ENCODE measurements around the gene PLCXD3. TPM values are rescaled to one million over a fixed set of nuclear protein-coding genes. Genes with fewer than 3 reads are reported as not detected.

Gene PLCXD3
- total and polyA plus RNA-seq, 9 of the 15 experiments (the other 6 are each of a cell fraction or from before 2014, with no cell fraction given), result not detected

GRCh38 chr5:41418220-41419031, 92.0 kb downstream of the PLCXD3 start (continued):
- TF ChIP-seq CBX8 (IDR thresholded peaks at IDR 0.05; ENCODE audit: borderline replicate concordance, extremely low read depth, low read depth, low read length, poor library complexity, severe bottlenecking), result no peak
- no peak for TF ChIP-seq HINFP (tag; conservative IDR thresholded peaks at IDR 0.05; ENCODE audit: low read depth)

DNA sequence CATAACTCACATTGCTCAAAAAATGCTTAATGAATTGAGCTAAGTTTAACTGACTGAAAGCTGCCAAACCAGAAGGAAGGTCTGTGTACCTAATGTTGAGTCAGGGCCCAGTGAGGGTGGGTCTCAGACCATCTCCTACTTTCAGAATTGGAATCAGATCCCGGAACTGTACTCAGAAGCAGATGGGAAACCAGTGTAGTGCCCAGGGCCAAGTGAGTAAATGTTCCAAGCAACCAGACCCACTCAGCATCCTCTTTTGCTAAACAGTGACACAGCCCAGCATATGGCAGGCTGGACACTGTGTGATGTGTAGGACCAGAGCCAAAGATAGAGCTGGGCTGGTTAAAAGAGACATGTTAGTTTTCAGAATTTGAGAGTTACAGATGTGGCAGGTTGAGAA, 94.1 kb downstream of the PLCXD3 start:
- H3K4me3 ChIP-seq, result no peak overlapping the region
- H3K4me1 ChIP-seq (replicated peaks in 1 of 2; ENCODE audit: control insufficient read depth in 2 of 2, insufficient read depth in 2 of 2, low read length in 2 of 2), result no peaks in the 10 kb centered on the region
- ATAC-seq (no peak), FAIRE-seq (no peak), DNase-seq (ENCODE audit: extremely low read depth in 1 of 4, low spot score in 3 of 4) (no peak)
- ChIA-PET CTCF (ENCODE audit: low intra/inter-chr PET ratio) (no interaction called here), POLR2A (no interaction called here)
- BruUV-seq (replicated peaks), result no TSS peak
- H3K9me3 ChIP-seq (replicated peaks; ENCODE audit: control insufficient read depth, insufficient read depth, low read depth, low read length), result no peaks in the 10 kb centered on the region; the same call in 1 of the 2 replicates
- H3K27ac ChIP-seq (ENCODE audit: extremely low read depth, low read depth, low read length), result no peak overlapping the region
- H3K36me3 ChIP-seq (ENCODE audit: control insufficient read depth, insufficient read depth, low read length), result no peaks in the 10 kb centered on the region
- H3K27me3 ChIP-seq (ENCODE audit: control insufficient read depth in 2 of 2, insufficient read depth in 2 of 2, low read length in 2 of 2), result no peaks in the 10 kb centered on the region
- 0% methylated on average over 1 of the region's 1 CpG for WGBS (ENCODE audit: insufficient coverage, low coverage, missing lambda C conversion rate)
- no peaks in the 10 kb centered on the region for H3K79me2 ChIP-seq (ENCODE audit: control insufficient read depth, insufficient read depth, low read length)
- no peaks in the 10 kb centered on the region for H3K9me1 ChIP-seq (ENCODE audit: control insufficient read depth, insufficient read depth, low read length)
- no peak overlapping the region for H2AFZ ChIP-seq (ENCODE audit: low read depth, low read length)
- no peaks in the 10 kb centered on the region for H4K20me1 ChIP-seq (replicated peaks; ENCODE audit: control insufficient read depth, insufficient read depth, low read length)
- H3K4me2 ChIP-seq (ENCODE audit: insufficient read depth, low read length), result no peak overlapping the region
- in situ Hi-C loops (cut with MboI) (no loop called here), intact Hi-C loops (cut with micrococcal nuclease) (no loop called here)
- H3K9ac ChIP-seq (ENCODE audit: insufficient read depth in 1 of 2, low read depth in 2 of 2, low read length in 2 of 2), result no peak overlapping the region
- TF ChIP-seq GATA2 (CRISPR knock-in tag; IDR thresholded peaks at IDR 0.05), result no peak
- no peak for TF ChIP-seq ZBTB40 (IDR thresholded peaks at IDR 0.05)
- no peak for TF ChIP-seq ZBTB40 (CRISPR knock-in tag; IDR thresholded peaks at IDR 0.05)

Data from K562 (cell line).